ENCODE measurements around the gene ZNF683.

The ZNF683 gene

DNA sequence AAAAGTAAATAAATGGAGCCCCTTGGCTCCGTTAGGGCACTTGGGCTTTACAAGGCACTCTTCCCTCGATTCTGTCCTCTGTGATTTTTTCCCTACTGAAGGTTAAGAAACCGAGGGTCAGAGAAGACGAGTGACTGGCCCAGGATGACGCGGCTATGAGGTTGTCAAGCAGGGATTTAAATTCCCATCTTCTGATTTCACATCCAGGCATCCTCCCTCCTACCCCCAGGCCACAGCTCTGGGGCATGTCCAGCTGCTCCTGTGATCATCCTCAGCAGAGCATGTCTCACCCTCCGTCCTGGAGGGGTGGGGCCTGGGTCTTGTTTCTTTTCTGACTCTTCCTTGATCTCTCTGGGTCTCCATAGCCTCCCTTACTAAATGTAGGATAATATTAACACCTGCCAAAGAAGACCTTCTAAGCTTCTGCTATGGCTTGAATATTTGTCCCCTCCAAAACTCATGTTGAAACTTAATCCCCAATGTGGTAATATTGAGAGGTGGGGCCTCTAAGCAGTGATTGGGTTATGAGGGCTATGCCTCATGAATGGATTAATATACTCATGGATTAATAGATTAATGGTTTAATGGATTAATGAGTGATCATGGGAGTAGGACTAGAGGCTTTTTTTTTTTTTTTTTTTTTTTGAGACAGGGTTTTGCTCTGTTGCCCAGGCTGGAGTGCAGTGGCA is 23.2 kb downstream of the ZNF683 start:
- Histone ChIP-seq H3K4me1 (ENCODE audit: control insufficient read depth, insufficient read depth, low read length) (no peaks in the 10 kb centered on the region), H3K36me3 (ENCODE audit: control insufficient read depth in 2 of 2, insufficient read depth in 1 of 2, low read length in 2 of 2) (no peaks in the 10 kb centered on the region), H3K4me3 (ENCODE audit: low read depth, low read length) (no peak overlapping the region), H3K9me3 (ENCODE audit: control insufficient read depth, insufficient read depth, low read depth, low read length) (no peaks in the 10 kb centered on the region), H3K27ac (ENCODE audit: extremely low read depth, low read depth, low read length) (no peak overlapping the region)
- ChIA-PET POLR2A (no interaction called here), CTCF (interaction anchor here (0.6 to 3.1 kb wide), 6 partner anchors 13 to 74 kb away, joined by 3 to 13 read pairs (median 4); no protein-coding TSS in a partner anchor)
- no peak for TF ChIP-seq ZNF121 (tag by site-specific recombination; IDR thresholded peaks at IDR 0.05)
- TF ChIP-seq ZIC2 (tag by site-specific recombination; IDR thresholded peaks at IDR 0.05) = no peak
- TF ChIP-seq, protein P1, sequence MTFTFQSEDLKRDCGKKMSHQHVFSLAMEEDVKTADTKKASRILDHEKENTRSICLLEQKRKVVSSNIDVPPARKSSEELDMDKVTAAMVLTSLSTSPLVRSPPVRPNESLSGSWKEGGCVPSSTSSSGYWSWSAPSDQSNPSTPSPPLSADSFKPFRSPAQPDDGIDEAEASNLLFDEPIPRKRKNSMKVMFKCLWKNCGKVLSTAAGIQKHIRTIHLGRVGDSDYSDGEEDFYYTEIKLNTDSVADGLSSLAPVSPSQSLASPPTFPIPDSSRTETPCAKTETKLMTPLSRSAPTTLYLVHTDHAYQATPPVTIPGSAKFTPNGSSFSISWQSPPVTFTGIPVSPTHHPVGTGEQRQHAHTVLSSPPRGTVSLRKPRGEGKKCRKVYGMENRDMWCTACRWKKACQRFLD (tag by site-specific recombination; IDR thresholded peaks at IDR 0.05) = no peak
- TF ChIP-seq SCRT2 (tag by site-specific recombination; IDR thresholded peaks at IDR 0.05) = no peak
- TF ChIP-seq ZNF473 (tag by site-specific recombination; IDR thresholded peaks at IDR 0.05) = no peak
- TF ChIP-seq ZNF701 (tag by site-specific recombination; IDR thresholded peaks at IDR 0.05) = no peak
- TF ChIP-seq ZNF654 (tag by site-specific recombination; IDR thresholded peaks at IDR 0.05; ENCODE audit: low read depth) = no peak
- TF ChIP-seq, protein P2, sequence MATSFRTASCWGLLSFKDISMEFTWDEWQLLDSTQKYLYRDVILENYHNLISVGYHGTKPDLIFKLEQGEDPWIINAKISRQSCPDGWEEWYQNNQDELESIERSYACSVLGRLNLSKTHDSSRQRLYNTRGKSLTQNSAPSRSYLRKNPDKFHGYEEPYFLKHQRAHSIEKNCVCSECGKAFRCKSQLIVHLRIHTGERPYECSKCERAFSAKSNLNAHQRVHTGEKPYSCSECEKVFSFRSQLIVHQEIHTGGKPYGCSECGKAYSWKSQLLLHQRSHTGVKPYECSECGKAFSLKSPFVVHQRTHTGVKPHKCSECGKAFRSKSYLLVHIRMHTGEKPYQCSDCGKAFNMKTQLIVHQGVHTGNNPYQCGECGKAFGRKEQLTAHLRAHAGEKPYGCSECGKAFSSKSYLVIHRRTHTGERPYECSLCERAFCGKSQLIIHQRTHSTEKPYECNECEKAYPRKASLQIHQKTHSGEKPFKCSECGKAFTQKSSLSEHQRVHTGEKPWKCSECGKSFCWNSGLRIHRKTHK (tag by site-specific recombination; IDR thresholded peaks at IDR 0.05) = no peak
- no peak for TF ChIP-seq WT1 (tag by site-specific recombination; IDR thresholded peaks at IDR 0.05)
- TF ChIP-seq ZBTB8A (tag by site-specific recombination; IDR thresholded peaks at IDR 0.05) = no peak
- TF ChIP-seq, protein P3, sequence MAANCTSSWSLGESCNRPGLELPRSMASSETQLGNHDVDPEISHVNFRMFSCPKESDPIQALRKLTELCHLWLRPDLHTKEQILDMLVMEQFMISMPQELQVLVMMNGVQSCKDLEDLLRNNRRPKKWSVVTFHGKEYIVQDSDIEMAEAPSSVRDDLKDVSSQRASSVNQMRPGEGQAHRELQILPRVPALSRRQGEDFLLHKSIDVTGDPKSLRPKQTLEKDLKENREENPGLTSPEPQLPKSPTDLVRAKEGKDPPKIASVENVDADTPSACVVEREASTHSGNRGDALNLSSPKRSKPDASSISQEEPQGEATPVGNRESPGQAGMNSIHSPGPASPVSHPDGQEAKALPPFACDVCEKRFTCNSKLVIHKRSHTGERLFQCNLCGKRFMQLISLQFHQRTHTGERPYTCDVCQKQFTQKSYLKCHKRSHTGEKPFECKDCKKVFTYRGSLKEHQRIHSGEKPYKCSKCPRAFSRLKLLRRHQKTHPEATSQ (tag by site-specific recombination; IDR thresholded peaks at IDR 0.05) = no peak
- TF ChIP-seq ZNF837 (tag by site-specific recombination; IDR thresholded peaks at IDR 0.05) = no peak
- TF ChIP-seq ZNF211 (tag by site-specific recombination; IDR thresholded peaks at IDR 0.05; ENCODE audit: low read depth) = no peak
- TF ChIP-seq ZXDB (tag by site-specific recombination; IDR thresholded peaks at IDR 0.05) = no peak
- no peak for TF ChIP-seq ZNF133 (tag by site-specific recombination; IDR thresholded peaks at IDR 0.05)
- no peak for TF ChIP-seq KLF16 (tag by site-specific recombination; IDR thresholded peaks at IDR 0.05)
- no peak for TF ChIP-seq MZF1 (tag by site-specific recombination; IDR thresholded peaks at IDR 0.05; ENCODE audit: borderline replicate concordance)
- no peak for TF ChIP-seq ZNF623 (tag by site-specific recombination; IDR thresholded peaks at IDR 0.05)

DNA sequence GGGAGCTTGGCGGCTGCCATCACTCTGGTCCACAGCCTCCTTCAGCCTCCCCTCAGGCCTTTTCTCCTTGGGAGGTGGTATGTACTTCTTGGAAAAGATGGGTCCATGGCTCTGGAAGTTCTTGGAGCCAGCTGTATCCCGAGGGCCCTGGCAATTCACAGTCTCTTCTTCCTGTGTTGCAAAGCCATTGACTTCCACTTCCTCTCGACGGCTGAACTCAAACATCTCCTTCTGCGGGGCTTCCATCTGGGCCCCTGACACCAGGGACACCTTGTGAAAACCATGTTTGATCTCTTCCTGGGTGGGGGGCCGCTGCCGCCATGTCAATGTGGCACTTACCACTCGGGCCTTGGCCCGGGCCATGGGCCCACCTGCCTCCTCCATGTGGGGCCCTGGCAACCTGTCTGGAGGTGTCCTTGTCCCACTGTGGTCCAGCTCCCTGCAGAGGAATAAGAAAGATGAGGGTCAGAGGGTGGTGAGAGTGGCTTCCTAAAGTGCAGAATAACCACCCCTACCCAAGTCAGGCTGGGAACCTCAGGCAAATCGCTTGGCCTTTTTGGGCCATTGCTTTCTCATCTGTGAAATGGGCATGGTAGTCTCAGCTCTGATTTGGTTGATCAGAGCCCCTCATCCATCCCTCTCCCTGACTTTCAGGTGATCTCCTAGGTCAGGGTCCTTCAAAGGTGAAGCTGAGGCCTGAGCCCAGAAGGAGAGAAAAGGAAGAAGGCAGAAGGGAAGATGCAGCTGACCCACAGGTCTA is 26.1 kb downstream of the ZNF683 start:
- TF ChIP-seq, protein P4, sequence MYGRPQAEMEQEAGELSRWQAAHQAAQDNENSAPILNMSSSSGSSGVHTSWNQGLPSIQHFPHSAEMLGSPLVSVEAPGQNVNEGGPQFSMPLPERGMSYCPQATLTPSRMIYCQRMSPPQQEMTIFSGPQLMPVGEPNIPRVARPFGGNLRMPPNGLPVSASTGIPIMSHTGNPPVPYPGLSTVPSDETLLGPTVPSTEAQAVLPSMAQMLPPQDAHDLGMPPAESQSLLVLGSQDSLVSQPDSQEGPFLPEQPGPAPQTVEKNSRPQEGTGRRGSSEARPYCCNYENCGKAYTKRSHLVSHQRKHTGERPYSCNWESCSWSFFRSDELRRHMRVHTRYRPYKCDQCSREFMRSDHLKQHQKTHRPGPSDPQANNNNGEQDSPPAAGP (tag by site-specific recombination; IDR thresholded peaks at IDR 0.05) = no peak
- TF ChIP-seq, protein P5, sequence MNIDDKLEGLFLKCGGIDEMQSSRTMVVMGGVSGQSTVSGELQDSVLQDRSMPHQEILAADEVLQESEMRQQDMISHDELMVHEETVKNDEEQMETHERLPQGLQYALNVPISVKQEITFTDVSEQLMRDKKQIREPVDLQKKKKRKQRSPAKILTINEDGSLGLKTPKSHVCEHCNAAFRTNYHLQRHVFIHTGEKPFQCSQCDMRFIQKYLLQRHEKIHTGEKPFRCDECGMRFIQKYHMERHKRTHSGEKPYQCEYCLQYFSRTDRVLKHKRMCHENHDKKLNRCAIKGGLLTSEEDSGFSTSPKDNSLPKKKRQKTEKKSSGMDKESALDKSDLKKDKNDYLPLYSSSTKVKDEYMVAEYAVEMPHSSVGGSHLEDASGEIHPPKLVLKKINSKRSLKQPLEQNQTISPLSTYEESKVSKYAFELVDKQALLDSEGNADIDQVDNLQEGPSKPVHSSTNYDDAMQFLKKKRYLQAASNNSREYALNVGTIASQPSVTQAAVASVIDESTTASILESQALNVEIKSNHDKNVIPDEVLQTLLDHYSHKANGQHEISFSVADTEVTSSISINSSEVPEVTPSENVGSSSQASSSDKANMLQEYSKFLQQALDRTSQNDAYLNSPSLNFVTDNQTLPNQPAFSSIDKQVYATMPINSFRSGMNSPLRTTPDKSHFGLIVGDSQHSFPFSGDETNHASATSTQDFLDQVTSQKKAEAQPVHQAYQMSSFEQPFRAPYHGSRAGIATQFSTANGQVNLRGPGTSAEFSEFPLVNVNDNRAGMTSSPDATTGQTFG (tag by site-specific recombination; IDR thresholded peaks at IDR 0.05; ENCODE audit: borderline replicate concordance) = no peak
- TF ChIP-seq, protein P6, sequence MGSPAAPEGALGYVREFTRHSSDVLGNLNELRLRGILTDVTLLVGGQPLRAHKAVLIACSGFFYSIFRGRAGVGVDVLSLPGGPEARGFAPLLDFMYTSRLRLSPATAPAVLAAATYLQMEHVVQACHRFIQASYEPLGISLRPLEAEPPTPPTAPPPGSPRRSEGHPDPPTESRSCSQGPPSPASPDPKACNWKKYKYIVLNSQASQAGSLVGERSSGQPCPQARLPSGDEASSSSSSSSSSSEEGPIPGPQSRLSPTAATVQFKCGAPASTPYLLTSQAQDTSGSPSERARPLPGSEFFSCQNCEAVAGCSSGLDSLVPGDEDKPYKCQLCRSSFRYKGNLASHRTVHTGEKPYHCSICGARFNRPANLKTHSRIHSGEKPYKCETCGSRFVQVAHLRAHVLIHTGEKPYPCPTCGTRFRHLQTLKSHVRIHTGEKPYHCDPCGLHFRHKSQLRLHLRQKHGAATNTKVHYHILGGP (tag by site-specific recombination; IDR thresholded peaks at IDR 0.05) = no peak
- no peak for TF ChIP-seq GFI1B (tag by site-specific recombination; IDR thresholded peaks at IDR 0.05)
- no peak for TF ChIP-seq ZNF311 (tag by site-specific recombination; IDR thresholded peaks at IDR 0.05; ENCODE audit: borderline replicate concordance)
- TF ChIP-seq TRIM28 (IDR thresholded peaks at IDR 0.05; ENCODE audit: borderline replicate concordance, low read length) = no peak
- CTCF ChIA-PET = interaction anchor here (1.0 to 3.1 kb wide), 3 partner anchors 17 to 71 kb away, joined by 3 to 13 read pairs (median 6); no protein-coding TSS in a partner anchor

More for the DNA sequence above, 26.1 kb downstream of the ZNF683 start:
- no peaks in the 10 kb centered on the region for H3K4me1 ChIP-seq (ENCODE audit: control insufficient read depth, insufficient read depth, low read length)
- no peaks in the 10 kb centered on the region for H3K36me3 ChIP-seq (ENCODE audit: control insufficient read depth in 2 of 2, insufficient read depth in 1 of 2, low read length in 2 of 2)
- H3K4me3 ChIP-seq (ENCODE audit: low read depth, low read length) = no peak overlapping the region
- H3K9me3 ChIP-seq (ENCODE audit: control insufficient read depth, insufficient read depth, low read depth, low read length) = no peaks in the 10 kb centered on the region
- H3K27ac ChIP-seq (ENCODE audit: extremely low read depth, low read depth, low read length) = no peak overlapping the region
- POLR2A ChIA-PET = no interaction called here
